T-helper 1 cell treated with Interleukin-12 subunit alpha and Interleukin-12 subunit beta and Interleukin-4 antibody, amounts not matched to agents 30 μg/mL and 1 μg/mL, for 36 hours (primary cell): ENCODE data around the gene C19orf67.

Experiments used
- H3K27ac Mint-ChIP-seq: one replicate; pipeline ENCODE4 v1.8.0; 2021; ENCODE audit warnings: mild to moderate bottlenecking, mixed read lengths
- H3K27me3 Mint-ChIP-seq: one replicate; pipeline ENCODE4 v1.8.0; 2021; ENCODE audit warnings: low read depth, mixed read lengths
- H3K36me3 Mint-ChIP-seq: one replicate; pipeline ENCODE4 v1.8.0; 2021; ENCODE audit warnings: low read depth, mixed read lengths
- H3K4me1 Mint-ChIP-seq: one replicate; pipeline ENCODE4 v1.8.0; 2021; ENCODE audit warnings: low read depth, mixed read lengths
- H3K4me3 Mint-ChIP-seq: one replicate; pipeline ENCODE4 v1.8.0; 2021; ENCODE audit warnings: mild to moderate bottlenecking, moderate library complexity, mixed read lengths
- H3K9me3 Mint-ChIP-seq: one replicate; pipeline ENCODE4 v1.8.0; 2021; ENCODE audit warnings: mixed read lengths

The C19orf67 gene

GRCh38 chr19:14097532-14098151 lies 12.1 kb upstream of the C19orf67 start:
- Mint-ChIP-seq H3K27me3 (no peaks in the 10 kb centered on the region), H3K4me3 (no peak overlapping the region), H3K9me3 (peaks cover 8% of the 10 kb centered on the region), H3K4me1 (no peaks in the 10 kb centered on the region), H3K27ac (no peak overlapping the region), H3K36me3 (peaks cover 12% of the 10 kb centered on the region)

- H3K27ac Mint-ChIP-seq = no peak overlapping the region
- H3K27me3 Mint-ChIP-seq = no peaks in the 10 kb centered on the region
- H3K36me3 Mint-ChIP-seq = peaks cover 12% of the 10 kb centered on the region
- no peak overlapping the region for H3K4me3 Mint-ChIP-seq
- H3K4me1 Mint-ChIP-seq = peaks cover 7% of the 10 kb centered on the region
- peaks cover 8% of the 10 kb centered on the region for H3K9me3 Mint-ChIP-seq
Observed at GRCh38 chr19:14096272-14096992, 10.8 kb upstream of the C19orf67 start.

DNA sequence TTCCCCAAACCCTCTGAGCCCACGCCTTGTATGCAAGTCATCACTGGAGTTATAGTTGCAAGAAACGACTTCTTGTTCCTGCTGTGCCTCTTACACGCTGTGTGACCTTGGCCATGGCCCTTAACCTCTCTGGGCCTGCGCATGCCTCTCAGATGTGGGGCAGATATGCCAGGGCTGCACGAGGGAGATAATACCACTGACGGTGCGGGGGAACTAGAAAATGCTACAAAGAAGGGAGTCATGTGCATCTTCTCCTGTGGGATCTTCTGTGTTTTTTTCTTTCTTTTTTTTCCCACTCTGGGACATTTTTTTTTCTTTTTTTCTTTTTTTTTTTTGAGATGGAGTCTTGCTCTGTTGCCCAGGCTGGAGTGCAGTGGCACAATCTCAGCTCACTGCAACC lies 9.3 kb upstream of the C19orf67 start:
- peaks cover 8% of the 10 kb centered on the region for H3K36me3 Mint-ChIP-seq
- no peak overlapping the region for H3K4me3 Mint-ChIP-seq
- H3K9me3 Mint-ChIP-seq = peaks cover 8% of the 10 kb centered on the region
- peaks cover 8% of the 10 kb centered on the region for H3K4me1 Mint-ChIP-seq
- H3K27ac Mint-ChIP-seq = no peak overlapping the region
- no peaks in the 10 kb centered on the region for H3K27me3 Mint-ChIP-seq

DNA sequence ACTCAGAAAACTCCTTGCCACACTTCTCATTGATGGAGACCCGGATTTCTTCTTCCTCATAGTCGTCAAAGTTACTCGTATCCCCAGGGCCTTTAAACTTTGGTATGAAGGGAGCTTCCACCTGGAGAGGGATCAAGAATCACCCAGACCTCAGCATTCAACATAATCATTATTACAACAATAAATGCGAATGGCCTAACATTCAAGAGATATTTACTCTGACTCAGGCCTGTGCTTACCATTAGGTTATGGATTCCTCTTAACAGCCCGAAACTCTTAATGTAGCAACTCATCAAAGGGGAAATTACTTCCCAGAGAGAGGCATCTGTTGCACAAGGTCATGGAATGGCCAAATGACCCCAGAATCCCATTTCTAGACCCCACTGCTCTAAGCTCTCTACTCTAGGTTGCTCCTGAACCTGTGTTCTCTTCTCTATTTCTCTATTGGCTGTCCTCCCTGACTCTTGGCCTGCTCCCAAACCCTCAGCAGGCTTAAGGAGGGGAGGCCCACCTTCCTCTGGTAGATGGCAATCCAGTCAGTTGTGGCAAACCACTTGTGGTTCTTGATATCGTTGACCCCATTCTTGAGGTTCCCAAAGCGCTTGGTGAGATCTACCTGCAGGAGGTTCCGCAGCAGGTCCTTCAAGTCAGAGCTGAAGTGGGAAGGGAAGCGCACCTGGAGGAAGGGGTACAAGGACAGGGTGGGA lies 7.7 kb upstream of the C19orf67 start:
- Mint-ChIP-seq H3K36me3 (peaks cover 15% of the 10 kb centered on the region), H3K27ac (no peak overlapping the region), H3K4me1 (peaks cover 14% of the 10 kb centered on the region), H3K27me3 (no peaks in the 10 kb centered on the region), H3K4me3 (no peak overlapping the region), H3K9me3 (peaks cover 8% of the 10 kb centered on the region)

- Mint-ChIP-seq H3K27me3 (no peaks in the 10 kb centered on the region), H3K4me1 (peaks cover 18% of the 10 kb centered on the region), H3K27ac (peak overlapping the region; percentile 99), H3K4me3 (peak overlapping the region; percentile 99), H3K36me3 (peaks cover 21% of the 10 kb centered on the region), H3K9me3 (peaks cover 8% of the 10 kb centered on the region)
Observed at GRCh38 chr19:14091813-14092462, 6.4 kb upstream of the C19orf67 start.

DNA sequence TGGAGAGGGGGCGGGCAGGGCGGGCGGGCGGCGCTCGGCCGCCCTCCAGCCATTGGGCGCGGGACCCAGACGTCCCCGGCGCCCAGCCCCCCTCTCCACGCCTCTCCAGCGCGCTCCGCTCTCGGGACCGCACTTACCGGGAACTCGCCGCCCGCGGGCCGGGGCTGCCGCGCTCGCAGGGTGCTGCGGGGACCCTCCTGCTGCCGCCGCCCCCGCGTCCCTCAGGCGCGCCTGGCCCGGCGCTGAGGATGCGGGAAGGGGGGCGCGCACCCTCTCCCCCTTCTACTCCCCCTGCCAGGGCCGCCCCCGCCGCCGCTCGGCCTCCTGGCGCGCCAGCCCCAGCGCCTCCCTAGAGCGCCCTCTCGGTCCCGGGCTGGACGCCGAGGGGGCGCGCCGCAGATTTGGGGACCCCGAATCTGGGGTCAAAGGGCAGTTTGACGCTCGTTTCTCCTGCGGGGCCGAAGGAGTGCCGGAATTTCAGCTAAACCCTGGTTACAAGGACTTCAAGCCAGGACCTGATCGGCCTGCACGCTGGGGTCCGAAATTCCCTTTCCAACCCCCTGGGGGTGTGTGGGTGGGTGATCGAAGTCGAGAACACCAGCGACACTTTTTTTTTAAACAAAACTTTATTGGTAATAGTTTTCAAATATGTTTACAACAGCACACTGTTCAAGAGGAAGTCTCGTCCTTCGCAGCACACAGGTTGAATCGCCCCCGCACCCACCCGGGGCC lies 5.7 kb upstream of the C19orf67 start:
- Mint-ChIP-seq H3K9me3 (peaks cover 8% of the 10 kb centered on the region), H3K27ac (peak overlapping the region; percentile 99), H3K36me3 (peaks cover 17% of the 10 kb centered on the region), H3K4me1 (peaks cover 18% of the 10 kb centered on the region), H3K4me3 (peak overlapping the region; percentile 99), H3K27me3 (no peaks in the 10 kb centered on the region)

DNA sequence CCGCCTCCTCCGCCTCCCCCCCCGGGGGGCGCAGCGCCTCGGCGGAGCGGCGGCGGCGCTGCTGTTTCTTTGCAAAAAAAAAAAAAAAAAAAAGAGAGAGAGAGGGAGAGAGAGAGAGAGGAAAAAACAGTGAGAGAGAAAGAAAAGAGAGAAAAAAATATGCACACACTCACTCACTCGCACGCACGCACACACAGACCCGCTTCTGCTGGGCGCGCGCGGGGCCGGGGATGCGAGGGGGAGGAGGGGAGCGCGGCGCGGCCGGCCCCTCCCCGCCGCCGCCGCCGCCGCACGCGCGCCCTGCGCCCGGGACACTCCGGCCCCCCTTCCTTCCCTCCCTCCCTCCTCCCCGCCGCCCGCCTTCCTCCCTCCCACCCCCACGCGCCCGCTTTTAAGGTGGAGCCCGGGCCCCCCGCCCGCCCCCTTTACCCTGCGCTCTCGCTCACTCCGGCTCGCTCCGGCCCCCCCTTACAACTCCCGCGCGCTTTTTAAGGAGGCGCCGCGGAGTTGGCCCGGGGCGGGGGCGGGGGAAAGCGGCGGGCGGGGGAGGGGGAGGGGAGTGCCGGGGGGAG lies 5.0 kb upstream of the C19orf67 start, which contains the start of gene SAMD1:
TSS of gene SAMD1 (minus strand) at position 243 of the 572 bp plus-strand sequence.
- Mint-ChIP-seq H3K4me1 (peaks cover 18% of the 10 kb centered on the region), H3K27me3 (no peaks in the 10 kb centered on the region), H3K36me3 (peaks cover 17% of the 10 kb centered on the region), H3K4me3 (peak within 1 kb of the TSS; percentile 99), H3K9me3 (peaks cover 8% of the 10 kb centered on the region), H3K27ac (peak within 1 kb of the TSS; percentile 99)

DNA sequence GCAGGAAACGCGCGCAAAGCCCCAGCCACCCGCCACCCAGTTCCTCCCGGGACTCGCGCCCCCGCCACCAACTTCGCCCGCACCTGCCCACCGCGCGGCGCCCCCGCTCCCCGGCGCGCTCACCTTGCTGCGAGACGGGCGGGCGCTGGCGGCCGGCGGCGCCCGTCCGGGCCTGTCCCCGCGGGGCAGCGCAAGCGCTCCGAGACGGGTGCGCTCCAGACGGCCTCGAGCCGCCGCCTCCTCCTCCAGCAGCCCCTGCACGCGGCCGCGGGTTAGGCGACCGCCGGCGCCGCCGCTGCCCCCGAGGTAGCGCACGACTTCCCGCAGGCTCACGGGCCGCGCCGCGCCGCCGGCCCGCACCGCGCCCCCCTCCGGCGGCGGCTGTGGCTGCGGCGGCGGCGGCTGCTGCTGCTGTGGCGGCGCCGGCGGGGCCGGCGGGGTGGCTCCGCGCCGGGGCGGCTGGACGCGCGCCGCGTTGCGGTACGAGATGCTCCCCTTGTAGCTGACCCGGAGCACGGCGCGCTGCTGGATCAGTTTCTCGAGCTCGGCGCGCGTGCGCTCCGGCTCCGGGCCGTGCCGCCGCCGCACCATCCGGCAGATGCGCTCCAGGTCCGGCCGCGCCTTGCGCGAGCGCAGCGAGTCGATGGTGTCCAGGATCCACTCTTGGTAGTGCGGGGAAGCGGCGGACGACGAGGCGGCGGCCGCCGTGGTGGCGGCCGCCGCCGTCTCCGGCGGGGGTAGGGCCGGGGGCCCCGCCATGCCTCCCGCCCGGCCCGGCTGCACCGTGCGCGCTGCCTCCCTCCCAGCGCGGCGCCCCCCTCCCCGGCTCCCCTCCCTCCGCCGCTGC lies 4.3 kb upstream of the C19orf67 start:
- peaks cover 17% of the 10 kb centered on the region for H3K36me3 Mint-ChIP-seq
- H3K4me3 Mint-ChIP-seq = peak overlapping the region; percentile 82
- H3K4me1 Mint-ChIP-seq = peaks cover 18% of the 10 kb centered on the region
- H3K27ac Mint-ChIP-seq = peak overlapping the region; percentile 4
- H3K9me3 Mint-ChIP-seq = peaks cover 8% of the 10 kb centered on the region
- no peaks in the 10 kb centered on the region for H3K27me3 Mint-ChIP-seq

GRCh38 chr19:14089412-14089661 lies 3.8 kb upstream of the C19orf67 start:
- H3K4me1 Mint-ChIP-seq = peaks cover 18% of the 10 kb centered on the region
- peak overlapping the region; percentile 4 for H3K27ac Mint-ChIP-seq
- H3K36me3 Mint-ChIP-seq = peaks cover 17% of the 10 kb centered on the region
- no peaks in the 10 kb centered on the region for H3K27me3 Mint-ChIP-seq
- H3K4me3 Mint-ChIP-seq = peak overlapping the region; percentile 62
- peaks cover 8% of the 10 kb centered on the region for H3K9me3 Mint-ChIP-seq

DNA sequence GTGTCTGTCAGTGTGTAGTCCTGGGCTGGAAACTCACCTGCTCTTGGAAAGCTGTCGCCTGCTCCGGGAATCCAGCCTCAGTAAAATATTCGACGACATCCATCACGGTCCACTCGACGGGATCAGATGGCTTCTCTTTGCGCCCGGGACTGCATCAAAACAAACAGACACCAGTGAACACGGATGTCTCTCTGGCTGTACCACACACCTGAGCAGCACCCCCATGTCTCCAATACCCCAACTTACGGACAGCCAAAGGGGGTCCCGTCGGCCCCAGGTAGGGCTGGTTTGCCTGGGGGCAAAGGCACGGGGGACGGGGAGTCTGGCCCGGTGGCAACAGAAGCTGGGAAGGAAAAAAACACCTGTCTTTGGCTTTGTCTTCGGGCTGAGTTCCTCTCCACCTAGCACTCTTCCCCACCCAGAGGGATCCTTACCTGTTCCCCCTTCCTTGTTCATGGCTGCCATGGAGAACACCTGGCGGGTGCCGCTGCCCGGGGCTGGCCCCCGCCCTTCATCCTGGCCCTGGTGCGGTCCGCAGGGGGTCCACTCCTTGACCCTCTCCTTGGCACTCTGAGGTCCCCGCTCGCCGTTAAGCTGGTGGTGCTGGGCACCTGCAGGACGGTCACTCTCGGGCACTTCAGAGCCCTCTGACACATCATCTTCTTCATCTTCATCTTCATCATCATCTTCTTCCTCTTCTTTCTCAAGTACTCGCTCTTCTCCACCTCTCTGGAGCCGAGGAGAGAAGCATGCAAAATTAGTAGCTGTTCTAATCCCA lies 3.2 kb upstream of the C19orf67 start:
- Mint-ChIP-seq H3K36me3 (peaks cover 17% of the 10 kb centered on the region), H3K27ac (peak overlapping the region; percentile 4), H3K27me3 (no peaks in the 10 kb centered on the region), H3K4me3 (peak overlapping the region; percentile 62), H3K9me3 (peaks cover 8% of the 10 kb centered on the region), H3K4me1 (peaks cover 18% of the 10 kb centered on the region)

GRCh38 chr19:14086098-14086497 lies 515 bp upstream of the C19orf67 start:
- no peak overlapping the region for H3K4me3 Mint-ChIP-seq
- H3K9me3 Mint-ChIP-seq = no peaks in the 10 kb centered on the region
- H3K27ac Mint-ChIP-seq = no peak overlapping the region
- H3K4me1 Mint-ChIP-seq = peaks cover 18% of the 10 kb centered on the region
- H3K36me3 Mint-ChIP-seq = peaks cover 14% of the 10 kb centered on the region
- H3K27me3 Mint-ChIP-seq = no peaks in the 10 kb centered on the region

GRCh38 chr19:14082675-14082960 lies 3.0 kb downstream of the C19orf67 start:
- Mint-ChIP-seq H3K9me3 (no peaks in the 10 kb centered on the region), H3K36me3 (peaks cover under 1% of the 10 kb centered on the region), H3K27me3 (no peaks in the 10 kb centered on the region), H3K4me3 (peak overlapping the region; percentile 93), H3K4me1 (peaks cover 13% of the 10 kb centered on the region), H3K27ac (peak overlapping the region; percentile 41)
